ENCODE data around the gene CSAD.

CSAD gene

DNA sequence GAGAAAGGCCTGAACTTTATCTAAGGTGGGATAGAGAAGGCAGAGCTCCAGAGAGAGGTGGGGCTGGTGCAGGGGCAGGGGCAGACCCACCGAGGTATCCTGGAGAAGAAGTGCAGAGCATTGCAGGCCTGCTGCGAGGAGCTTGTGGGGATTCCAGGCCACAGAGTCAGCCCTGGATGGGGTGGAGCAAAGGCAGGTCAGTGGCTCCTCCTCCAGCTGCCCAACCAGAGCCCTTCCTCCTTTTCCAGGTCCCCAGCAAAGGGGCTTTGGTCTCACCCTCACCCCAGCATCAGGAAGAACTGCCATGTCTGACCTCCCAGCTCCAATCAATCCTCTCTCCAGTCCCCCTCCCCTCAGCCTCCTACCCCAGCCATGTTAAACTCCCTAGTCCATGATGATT is 20.1 kb downstream of the CSAD start:
- DNase-seq (ENCODE audit: extremely low spot score): no peak
- ChIA-PET CTCF (interaction anchor here (0.7 to 7.6 kb wide), 28 partner anchors 10 to 340 kb away, joined by 3 to 147 read pairs (median 12); partner anchors contain the start of genes AAAS, CSAD, ESPL1 and IGFBP6), POLR2A (no interaction called here)
- TF ChIP-seq, protein P1, sequence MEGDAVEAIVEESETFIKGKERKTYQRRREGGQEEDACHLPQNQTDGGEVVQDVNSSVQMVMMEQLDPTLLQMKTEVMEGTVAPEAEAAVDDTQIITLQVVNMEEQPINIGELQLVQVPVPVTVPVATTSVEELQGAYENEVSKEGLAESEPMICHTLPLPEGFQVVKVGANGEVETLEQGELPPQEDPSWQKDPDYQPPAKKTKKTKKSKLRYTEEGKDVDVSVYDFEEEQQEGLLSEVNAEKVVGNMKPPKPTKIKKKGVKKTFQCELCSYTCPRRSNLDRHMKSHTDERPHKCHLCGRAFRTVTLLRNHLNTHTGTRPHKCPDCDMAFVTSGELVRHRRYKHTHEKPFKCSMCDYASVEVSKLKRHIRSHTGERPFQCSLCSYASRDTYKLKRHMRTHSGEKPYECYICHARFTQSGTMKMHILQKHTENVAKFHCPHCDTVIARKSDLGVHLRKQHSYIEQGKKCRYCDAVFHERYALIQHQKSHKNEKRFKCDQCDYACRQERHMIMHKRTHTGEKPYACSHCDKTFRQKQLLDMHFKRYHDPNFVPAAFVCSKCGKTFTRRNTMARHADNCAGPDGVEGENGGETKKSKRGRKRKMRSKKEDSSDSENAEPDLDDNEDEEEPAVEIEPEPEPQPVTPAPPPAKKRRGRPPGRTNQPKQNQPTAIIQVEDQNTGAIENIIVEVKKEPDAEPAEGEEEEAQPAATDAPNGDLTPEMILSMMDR (IDR thresholded peaks at IDR 0.05; ENCODE audit: control extremely low read depth, extremely low read depth, low read depth, missing control alignments): no peak

DNA sequence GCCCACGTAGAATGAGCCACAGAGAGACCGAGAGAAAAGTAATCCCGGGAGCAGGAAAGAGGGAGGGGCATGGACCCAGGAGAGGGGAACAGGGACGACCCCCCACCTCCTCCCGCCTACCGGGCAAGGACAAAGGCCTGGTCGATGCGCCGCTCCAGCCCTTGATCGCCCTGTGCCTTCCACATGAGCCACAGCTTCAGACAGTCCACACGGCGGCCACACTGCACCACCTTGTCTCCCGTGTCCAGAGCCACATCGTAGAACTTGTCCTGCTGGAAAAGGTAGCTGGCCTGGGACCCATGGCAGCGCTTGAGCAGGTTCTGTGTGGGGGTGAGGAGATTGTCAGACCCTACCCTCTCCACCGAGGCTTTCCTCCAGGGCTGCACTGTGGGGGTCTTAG is 20.7 kb downstream of the CSAD start:
- ChIA-PET POLR2A (no interaction called here), CTCF (interaction anchor here (0.7 to 7.6 kb wide), 44 partner anchors 9 to 341 kb away, joined by 3 to 147 read pairs (median 6); partner anchors contain the start of genes AAAS, CSAD, ESPL1 and IGFBP6)
- TF ChIP-seq, protein P1 (IDR thresholded peaks at IDR 0.05; ENCODE audit: control extremely low read depth, extremely low read depth, low read depth, missing control alignments): no peak
- no peak for DNase-seq (ENCODE audit: extremely low spot score)

DNA sequence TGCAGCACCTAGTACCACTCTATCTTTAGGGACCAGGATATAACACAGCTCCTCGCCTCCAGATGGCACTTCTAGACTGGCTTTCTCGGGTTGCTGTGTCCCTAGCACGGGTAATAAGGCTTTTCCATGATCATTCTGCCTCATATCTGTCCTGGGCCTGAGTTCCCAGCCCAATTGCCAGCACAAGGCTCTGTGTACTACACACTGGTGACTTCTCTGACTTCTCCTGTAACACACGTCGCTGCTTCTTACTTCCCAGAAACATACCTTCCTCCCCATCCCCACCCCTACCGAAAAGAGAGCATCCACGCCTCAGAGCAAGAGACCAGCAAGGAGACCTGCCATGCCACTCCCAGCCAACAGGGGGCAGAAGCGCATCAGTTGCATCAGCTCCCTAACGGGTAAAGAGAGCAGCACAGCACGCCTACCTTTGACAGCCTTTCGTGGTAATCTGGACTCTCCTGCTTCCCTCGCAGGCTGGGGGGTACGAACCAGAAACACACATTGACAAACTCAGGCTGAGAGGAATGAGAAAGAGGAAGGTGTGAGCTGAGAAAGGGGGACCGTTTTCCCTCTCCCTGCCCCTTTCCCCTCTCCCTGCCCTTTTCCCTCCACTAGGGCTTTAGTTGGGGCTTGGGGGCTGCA is 21.4 kb downstream of the CSAD start:
- DNase-seq (ENCODE audit: extremely low spot score): peak; percentile 94
- TF ChIP-seq, protein P1 (IDR thresholded peaks at IDR 0.05; ENCODE audit: control extremely low read depth, extremely low read depth, low read depth, missing control alignments): peak; percentile 100
- ChIA-PET POLR2A (no interaction called here), CTCF (interaction anchor here (0.7 to 7.6 kb wide), 43 partner anchors 8 to 341 kb away, joined by 3 to 147 read pairs (median 6); partner anchors contain the start of genes AAAS, CSAD, ESPL1 and IGFBP6)

DNA sequence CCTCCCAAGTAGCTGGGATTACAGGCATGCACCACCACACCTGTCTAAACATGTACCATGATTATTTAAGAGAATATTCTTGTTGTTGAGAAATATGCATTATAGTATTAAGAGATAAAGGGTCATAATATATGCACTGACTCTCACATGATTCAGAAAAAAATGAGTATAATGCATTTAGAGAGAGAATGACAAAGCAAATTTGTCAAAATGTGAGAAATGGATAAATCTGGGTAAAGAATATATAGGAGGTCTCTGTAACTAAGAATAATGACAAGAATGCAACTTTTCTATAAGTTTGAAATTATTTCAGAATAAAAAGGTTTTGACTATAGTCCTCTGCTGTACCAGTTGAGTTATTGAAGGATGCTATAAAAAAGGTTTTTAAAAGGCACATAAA is 28.3 kb downstream of the CSAD start:
- ChIA-PET POLR2A (interaction anchor here (0.7 kb wide), 1 partner anchor 150 kb away, joined by 3 read pairs; no protein-coding TSS in a partner anchor), CTCF (no interaction called here)

DNA sequence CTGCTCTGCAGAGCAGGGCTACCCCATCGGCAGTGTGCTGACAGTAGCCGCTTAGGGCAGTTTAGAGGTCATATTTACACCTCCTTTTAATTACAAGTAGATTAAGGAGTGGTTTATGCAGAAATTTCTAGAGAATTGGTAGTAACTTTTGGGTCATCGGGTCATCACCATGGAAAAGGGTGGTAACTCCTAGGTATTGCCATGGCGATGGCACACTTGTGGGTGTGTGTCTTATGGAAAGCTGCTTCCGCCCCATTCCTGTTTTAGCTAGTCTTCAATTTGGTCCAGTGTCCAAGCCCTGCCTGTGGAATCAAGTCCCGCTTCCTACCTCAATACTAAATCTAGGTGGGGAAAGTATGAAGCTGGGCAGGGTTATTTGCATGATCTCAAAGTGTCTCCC is 29.7 kb downstream of the CSAD start:
- ChIA-PET POLR2A (no interaction called here), CTCF (interaction anchor here (1.0 to 1.6 kb wide), 3 partner anchors 9 to 63 kb away, joined by 3 to 14 read pairs (median 3); no protein-coding TSS in a partner anchor)
- no peak for DNase-seq (ENCODE audit: extremely low spot score)
- TF ChIP-seq, protein P1 (IDR thresholded peaks at IDR 0.05; ENCODE audit: control extremely low read depth, extremely low read depth, low read depth, missing control alignments): no peak

More for the DNA sequence above, 28.3 kb downstream of the CSAD start:
- TF ChIP-seq, protein P1 (IDR thresholded peaks at IDR 0.05; ENCODE audit: control extremely low read depth, extremely low read depth, low read depth, missing control alignments): no peak
- no peak for DNase-seq (ENCODE audit: extremely low spot score)

DNA sequence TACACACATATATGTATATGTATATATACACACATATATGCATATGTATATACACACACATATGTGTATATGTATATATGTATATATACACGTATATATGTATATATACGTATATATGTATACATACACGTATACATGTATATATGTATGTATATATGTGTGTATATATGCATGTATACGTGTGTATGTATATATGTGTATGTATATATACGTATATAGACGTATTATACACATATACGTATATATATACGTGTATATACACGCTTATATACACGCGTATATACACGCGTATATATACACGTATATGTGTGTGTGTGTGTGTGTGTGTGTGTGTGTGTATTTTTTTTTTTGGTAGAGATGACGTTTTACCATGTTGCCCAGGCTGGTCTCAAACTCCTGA is 33.1 kb downstream of the CSAD start:
- POLR2A ChIA-PET: no interaction called here
- CTCF ChIA-PET: no interaction called here

More for the DNA sequence above, 33.1 kb downstream of the CSAD start:
- no peak for DNase-seq (ENCODE audit: extremely low spot score)
- TF ChIP-seq, protein P1 (IDR thresholded peaks at IDR 0.05; ENCODE audit: control extremely low read depth, extremely low read depth, low read depth, missing control alignments): no peak
